Effector CD8-positive, alpha-beta T cell (primary cell): ENCODE measurements around the gene MLANA.

Source experiments
- DNase-seq: peaks from one replicate; lab custom pipeline; 2025; lab: John Stamatoyannopoulos, UW

Gene MLANA

DNA sequence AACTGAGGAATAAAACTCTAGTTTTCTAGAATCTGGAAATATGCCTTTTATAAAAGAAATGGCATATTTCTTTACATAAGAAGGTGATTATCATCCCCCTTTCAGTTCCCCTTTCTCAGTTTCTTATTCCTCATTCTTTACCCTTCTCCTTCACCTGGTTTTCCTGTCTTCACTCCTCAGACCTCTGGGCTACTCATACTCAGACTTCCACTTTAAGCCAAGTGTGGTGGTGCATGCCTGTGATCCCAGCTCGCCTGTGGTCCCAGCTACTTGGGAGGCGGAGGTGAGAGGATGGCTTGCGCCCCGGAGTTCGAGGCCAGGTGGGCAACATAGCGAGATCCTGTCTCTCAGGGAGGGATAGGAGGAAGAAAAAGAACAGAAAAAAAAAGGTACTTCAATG lies 67.6 kb downstream of the MLANA start:
- DNase-seq = no peak
